WTC11 (cell line): ENCODE data around the gene ARL6IP6. TPM values are rescaled to one million over a fixed set of nuclear protein-coding genes. Genes with fewer than 3 reads are reported as not detected.

Experiments
- ATAC-seq: fragments of 200-7000 bp; cut with Tn5 transposase; 2 replicates; pipeline ENCODE4 v1.10.0; 2021; ENCODE audit warnings: mild to moderate bottlenecking, moderate library complexity
- CTCF ChIA-PET: fragments of 300-600 bp; sonication (Branson Sonifier 250); formaldehyde crosslinking; loops from one replicate; lab custom pipeline; 2021; ENCODE audit warnings: antibody characterized with exemption; lab: Charles Lee
- POLR2A ChIA-PET: fragments of 350-600 bp; sonication (Branson Sonifier 250); formaldehyde crosslinking; loops from one replicate; lab custom pipeline; 2021; ENCODE audit warnings: antibody characterized with exemption; lab: Charles Lee
- DNase-seq: peaks from one replicate; pipeline ENCODE4 v3.0.0; 2021; ENCODE audit warnings: low spot score
- H3K27ac Mint-ChIP-seq: 2 replicates; pipeline ENCODE4 v1.8.0; 2021; ENCODE audit warnings: mixed read lengths
- H3K27me3 Mint-ChIP-seq: 2 replicates; pipeline ENCODE4 v1.8.0; 2021; ENCODE audit warnings: low read depth, mild to moderate bottlenecking, moderate library complexity, mixed read lengths
- H3K36me3 Mint-ChIP-seq: 2 replicates; pipeline ENCODE4 v1.8.0; 2021; ENCODE audit warnings: mixed read lengths
- H3K4me1 Mint-ChIP-seq: 2 replicates; pipeline ENCODE4 v1.8.0; 2022; ENCODE audit warnings: mixed read lengths
- H3K4me3 Mint-ChIP-seq: 2 replicates; pipeline ENCODE4 v1.8.0; 2021; ENCODE audit warnings: mild to moderate bottlenecking, moderate library complexity, mixed read lengths
- H3K9me3 Mint-ChIP-seq: 2 replicates; pipeline ENCODE4 v1.8.0; 2021; ENCODE audit warnings: mixed read lengths
- AR ChIP-seq: fragments of 250-450 bp; sonication (Bioruptor Pico); IDR thresholded peaks from 2 replicates; pipeline ENCODE4 v1.9.0; 2021; ENCODE audit warnings: mild to moderate bottlenecking
- ATF1 ChIP-seq: sonication (generic); formaldehyde crosslinking; IDR thresholded peaks from 2 replicates; pipeline ENCODE4 v1.8.1; 2023; ENCODE audit warnings: mild to moderate bottlenecking, moderate library complexity, missing genetic modification reagents
- CTCF ChIP-seq: fragments of 200-600 bp; IDR thresholded peaks from 2 replicates; pipeline ENCODE4 v1.8.0; 2022; ENCODE audit warnings: antibody characterized with exemption
- ELF4 ChIP-seq: sonication (generic); formaldehyde crosslinking; IDR thresholded peaks from 2 replicates; pipeline ENCODE4 v1.8.1; 2022; ENCODE audit warnings: low read depth, mild to moderate bottlenecking, moderate library complexity, missing genetic modification reagents
- EMX1 ChIP-seq: fragments of 250-450 bp; sonication (Bioruptor Pico); IDR thresholded peaks from 2 replicates; pipeline ENCODE4 v1.8.0; 2021; ENCODE audit warnings: mild to moderate bottlenecking
- ESRRA ChIP-seq: sonication (generic); formaldehyde crosslinking; IDR thresholded peaks from 2 replicates; pipeline ENCODE4 v1.8.1; 2022; ENCODE audit warnings: mild to moderate bottlenecking, missing genetic modification reagents, borderline replicate concordance
- GABPB1 ChIP-seq: sonication (generic); formaldehyde crosslinking; IDR thresholded peaks from 2 replicates; pipeline ENCODE4 v1.8.1; 2023; ENCODE audit warnings: mild to moderate bottlenecking, missing genetic modification reagents
- MAX ChIP-seq: sonication (generic); formaldehyde crosslinking; IDR thresholded peaks from 2 replicates; pipeline ENCODE4 v1.8.0; 2022; ENCODE audit warnings: mild to moderate bottlenecking, missing genetic modification reagents
- NFATC4 ChIP-seq: fragments of 250-450 bp; sonication (Bioruptor Pico); IDR thresholded peaks from 2 replicates; pipeline ENCODE4 v1.9.0; 2021; ENCODE audit warnings: mild to moderate bottlenecking
- NFE2L1 ChIP-seq: sonication (generic); formaldehyde crosslinking; IDR thresholded peaks from 2 replicates; pipeline ENCODE4 v1.8.1; 2023; ENCODE audit warnings: missing genetic modification reagents
- NFYB ChIP-seq: sonication (generic); formaldehyde crosslinking; conservative IDR thresholded peaks from 2 replicates; pipeline ENCODE4 v1.8.0; 2022; ENCODE audit warnings: low read depth, missing genetic modification reagents
- NR2C2 ChIP-seq: sonication (generic); formaldehyde crosslinking; IDR thresholded peaks from 2 replicates; pipeline ENCODE4 v1.8.0; 2022; ENCODE audit warnings: mild to moderate bottlenecking, missing genetic modification reagents
- NR3C1 ChIP-seq: sonication (generic); formaldehyde crosslinking; conservative IDR thresholded peaks from 2 replicates; pipeline ENCODE4 v1.8.1; 2023; ENCODE audit warnings: low read depth, mild to moderate bottlenecking, missing genetic modification reagents
- OVOL2 ChIP-seq: fragments of 250-450 bp; sonication (Bioruptor Pico); IDR thresholded peaks from 2 replicates; pipeline ENCODE4 v1.9.0; 2021; ENCODE audit warnings: mild to moderate bottlenecking, borderline replicate concordance
- SMAD3 ChIP-seq: sonication (generic); formaldehyde crosslinking; IDR thresholded peaks from 2 replicates; pipeline ENCODE4 v1.8.0; 2022; ENCODE audit warnings: missing genetic modification reagents, mild to moderate bottlenecking, borderline replicate concordance
- TCF7 ChIP-seq: sonication (generic); formaldehyde crosslinking; IDR thresholded peaks from 2 replicates; pipeline ENCODE4 v1.8.0; 2022; ENCODE audit warnings: mild to moderate bottlenecking, low read depth, missing genetic modification reagents, moderate library complexity
- TEAD1 ChIP-seq: sonication (generic); formaldehyde crosslinking; IDR thresholded peaks from 2 replicates; pipeline ENCODE4 v1.8.0; 2022; ENCODE audit warnings: mild to moderate bottlenecking, missing genetic modification reagents
- TP53 ChIP-seq: sonication (generic); formaldehyde crosslinking; IDR thresholded peaks from 2 replicates; pipeline ENCODE4 v1.8.1; 2023; ENCODE audit warnings: mild to moderate bottlenecking, missing genetic modification reagents
- ZNF138 ChIP-seq: sonication (generic); formaldehyde crosslinking; conservative IDR thresholded peaks from 2 replicates; pipeline ENCODE4 v1.8.1; 2022; ENCODE audit warnings: mild to moderate bottlenecking, moderate library complexity, missing genetic modification reagents
- ZNF317 ChIP-seq: sonication (generic); formaldehyde crosslinking; IDR thresholded peaks from 2 replicates; pipeline ENCODE4 v1.8.1; 2023; ENCODE audit warnings: low read depth, mild to moderate bottlenecking, moderate library complexity, missing genetic modification reagents, borderline replicate concordance
- ZNF512 ChIP-seq: sonication (generic); formaldehyde crosslinking; IDR thresholded peaks from 2 replicates; pipeline ENCODE4 v1.8.1; 2022; ENCODE audit warnings: missing genetic modification reagents, borderline replicate concordance
- ZNF532 ChIP-seq: fragments of 250-450 bp; sonication (Bioruptor Pico); IDR thresholded peaks from 2 replicates; pipeline ENCODE4 v1.9.0; 2021; ENCODE audit warnings: mild to moderate bottlenecking, borderline replicate concordance
- ZSCAN18 ChIP-seq: fragments of 250-450 bp; sonication (Bioruptor Pico); IDR thresholded peaks from 2 replicates; pipeline ENCODE4 v2.1.2; 2022; ENCODE audit warnings: mild to moderate bottlenecking, moderate library complexity
- total RNA-seq: library from RNA; stranded (reverse); gene quantifications from 3 replicates; pipeline ENCODE4 v1.2.3, GENCODE V29; 2021

Gene ARL6IP6
- total RNA-seq, 1 experiment from 2014 or later = 40.4 TPM

- no peaks in the 10 kb centered on the region for H3K27me3 Mint-ChIP-seq
- ChIA-PET POLR2A (no interaction called here), CTCF (interaction anchor here (2.3 kb wide), 1 partner anchor 13 kb away, joined by 8 read pairs; no protein-coding TSS in a partner anchor)
- H3K4me3 Mint-ChIP-seq = no peak overlapping the region
- no peak for ATAC-seq
- peaks cover 3% of the 10 kb centered on the region for H3K36me3 Mint-ChIP-seq
- H3K27ac Mint-ChIP-seq = no peak overlapping the region
- DNase-seq = no peak
- H3K9me3 Mint-ChIP-seq = no peaks in the 10 kb centered on the region
- no peaks in the 10 kb centered on the region for H3K4me1 Mint-ChIP-seq
- TF ChIP-seq NFYB (CRISPR knock-in tag) (no peak), ZNF138 (CRISPR knock-in tag) (no peak), MAX (no peak), NR2C2 (CRISPR knock-in tag) (no peak), NFE2L1 (no peak), SMAD3 (CRISPR knock-in tag) (no peak), NFATC4 (no peak), CTCF (no peak), ZNF512 (CRISPR knock-in tag) (no peak), TEAD1 (no peak), EMX1 (CRISPR knock-in tag) (no peak), GABPB1 (CRISPR knock-in tag) (no peak), ZSCAN18 (CRISPR knock-in tag) (no peak), TP53 (no peak), ZNF317 (CRISPR knock-in tag) (no peak), ESRRA (CRISPR knock-in tag) (no peak)
Measured at GRCh38 chr2:152729844-152730243, 11.4 kb downstream of the ARL6IP6 start.

- no peaks in the 10 kb centered on the region for H3K9me3 Mint-ChIP-seq
- no peak for ATAC-seq
- no peaks in the 10 kb centered on the region for H3K27me3 Mint-ChIP-seq
- no peak overlapping the region for H3K27ac Mint-ChIP-seq
- H3K36me3 Mint-ChIP-seq = peaks cover 9% of the 10 kb centered on the region
- ChIA-PET CTCF (interaction anchor here (2.3 kb wide), 1 partner anchor 12 kb away, joined by 8 read pairs; no protein-coding TSS in a partner anchor), POLR2A (no interaction called here)
- H3K4me1 Mint-ChIP-seq = no peaks in the 10 kb centered on the region
- no peak overlapping the region for H3K4me3 Mint-ChIP-seq
- no peak for DNase-seq
- TF ChIP-seq ELF4 (CRISPR knock-in tag) (no peak), OVOL2 (no peak), TCF7 (no peak), ZNF317 (CRISPR knock-in tag) (no peak), ZNF532 (CRISPR knock-in tag) (no peak), AR (CRISPR knock-in tag) (no peak), ATF1 (no peak), NR3C1 (CRISPR knock-in tag) (no peak)
Measured at GRCh38 chr2:152730591-152731333, 12.3 kb downstream of the ARL6IP6 start.
